HepG2 (cell line): Measurements from ENCODE around the gene ATP11A. TPM values are rescaled to one million over a fixed set of nuclear protein-coding genes. Genes with fewer than 3 reads are reported as not detected.
A peak's percentile ranks its signal among the peaks of the same experiment; 100 is the strongest.

Source experiments
- ARID5B ChIP-seq: IDR thresholded peaks from 2 replicates; pipeline ENCODE4 v1.4.0; 2020; ENCODE audit warnings: mild to moderate bottlenecking, missing genetic modification reagents
- BRF2 ChIP-seq: sonication (generic); formaldehyde crosslinking; IDR thresholded peaks from 2 replicates; pipeline ENCODE4 v1.8.1; 2022; ENCODE audit warnings: mild to moderate bottlenecking, missing genetic modification reagents
- CHD2 ChIP-seq: IDR thresholded peaks from 2 replicates; pipeline ENCODE4 v1.6.1; 2011; ENCODE audit warnings: low read depth, low read length, improper control_type of control experiment
- HNRNPL ChIP-seq: fragments of 200-400 bp; formaldehyde crosslinking; IDR thresholded peaks from 2 replicates; pipeline ENCODE4 v1.6.1; 2017; ENCODE audit warnings: mild to moderate bottlenecking, low read depth, low read length
- IRX3 ChIP-seq: sonication (generic); formaldehyde crosslinking; IDR thresholded peaks from 2 replicates; pipeline ENCODE4 v1.8.1; 2023; ENCODE audit warnings: mild to moderate bottlenecking, low read depth, missing genetic modification reagents, borderline replicate concordance
- RARA ChIP-seq: IDR thresholded peaks from 2 replicates; pipeline ENCODE4 v1.6.1; 2016; ENCODE audit warnings: missing genetic modification reagents, missing compliant biosample characterization
- REXO4 ChIP-seq: sonication (generic); formaldehyde crosslinking; IDR thresholded peaks from 2 replicates; pipeline ENCODE4 v1.8.0; 2022; ENCODE audit warnings: missing genetic modification reagents, mild to moderate bottlenecking, borderline replicate concordance
- RXRB ChIP-seq: IDR thresholded peaks from 2 replicates; pipeline ENCODE4 v1.6.1; 2016; ENCODE audit warnings: borderline replicate concordance, missing genetic modification reagents, missing compliant biosample characterization
- SMAD3 ChIP-seq: sonication (generic); formaldehyde crosslinking; IDR thresholded peaks from 2 replicates; pipeline ENCODE4 v1.4.0; 2020; ENCODE audit warnings: missing genetic modification reagents
- STAG1 ChIP-seq: sonication (generic); formaldehyde crosslinking; IDR thresholded peaks from 2 replicates; pipeline ENCODE4 v1.4.0; 2020; ENCODE audit warnings: missing genetic modification reagents
- TAF1 ChIP-seq: sonication (generic); formaldehyde crosslinking; IDR thresholded peaks from 2 replicates; pipeline ENCODE4 v1.4.0; 2020; ENCODE audit warnings: missing genetic modification reagents
- THRA ChIP-seq: sonication (generic); formaldehyde crosslinking; IDR thresholded peaks from 2 replicates; pipeline ENCODE4 v1.4.0; 2020; ENCODE audit warnings: missing genetic modification reagents, borderline replicate concordance
- ZNF12 ChIP-seq: sonication (generic); formaldehyde crosslinking; IDR thresholded peaks from 2 replicates; pipeline ENCODE4 v1.5.0; 2020; ENCODE audit warnings: missing genetic modification reagents
- ZNF124 ChIP-seq: sonication (generic); formaldehyde crosslinking; IDR thresholded peaks from 2 replicates; pipeline ENCODE4 v1.4.0; 2020; ENCODE audit warnings: missing genetic modification reagents
- ZNF138 ChIP-seq: sonication (generic); formaldehyde crosslinking; IDR thresholded peaks from 2 replicates; pipeline ENCODE4 v1.5.0; 2020; ENCODE audit warnings: mild to moderate bottlenecking, low read depth, missing genetic modification reagents
- ZNF337 ChIP-seq: sonication (generic); formaldehyde crosslinking; IDR thresholded peaks from 2 replicates; pipeline ENCODE4 v1.5.1; 2020; ENCODE audit warnings: missing genetic modification reagents, low read depth, mild to moderate bottlenecking, borderline replicate concordance
- ZNF484 ChIP-seq: sonication (generic); formaldehyde crosslinking; IDR thresholded peaks from 2 replicates; pipeline ENCODE4 v1.5.1; 2020; ENCODE audit warnings: mild to moderate bottlenecking, low read depth, missing genetic modification reagents, borderline replicate concordance
- ZNF558 ChIP-seq: sonication (generic); formaldehyde crosslinking; IDR thresholded peaks from 2 replicates; pipeline ENCODE4 v1.9.0; 2022; ENCODE audit warnings: mild to moderate bottlenecking, missing genetic modification reagents, borderline replicate concordance
- ZNF746 ChIP-seq: sonication (generic); formaldehyde crosslinking; IDR thresholded peaks from 2 replicates; pipeline ENCODE4 v1.8.0; 2022; ENCODE audit warnings: mild to moderate bottlenecking, missing genetic modification reagents
- ZSCAN29 ChIP-seq: sonication (generic); formaldehyde crosslinking; conservative IDR thresholded peaks from 2 replicates; pipeline ENCODE4 v1.4.0; 2020; ENCODE audit warnings: mild to moderate bottlenecking, missing genetic modification reagents
- polyA plus RNA-seq, 8 experiments: library from polyadenylated mRNA; depleted of rRNA in 3 of 8; stranded (reverse) in 7 of 8; unstranded in 1 of 8; fragments of >200 nt; fragmentation: Illumina TruSeq in 4 of 8; extraction: Trizol in 4 of 8; gene quantifications; 2 replicates each; pipeline versions ENCODE4 v1.2.1 to v1.2.3, GENCODE V29; 2011 to 2016; ENCODE audit warnings: low read depth in 4 of 8, missing spikeins in 1 of 8, mixed read lengths in 1 of 8; ENCODE audit not compliant: insufficient read depth in 1 of 8
- total RNA-seq, 5 experiments: library from RNA; depleted of rRNA; stranded (reverse); fragments of >200 nt; fragmentation: Illumina TruSeq; extraction: Trizol; gene quantifications; 2 replicates each; pipeline ENCODE4 v1.2.3, GENCODE V29; 2016; ENCODE audit warnings: low read depth in 1 of 5
- TF ChIP-seq, protein P1 (sequence below): sonication (generic); formaldehyde crosslinking; IDR thresholded peaks from 2 replicates; pipeline ENCODE4 v1.8.1; 2023; ENCODE audit warnings: missing genetic modification reagents, inconsistent platforms, borderline replicate concordance
- TF ChIP-seq, protein P2 (sequence below): sonication (generic); formaldehyde crosslinking; IDR thresholded peaks from 2 replicates; pipeline ENCODE4 v1.4.0; 2020; ENCODE audit warnings: missing genetic modification reagents, borderline replicate concordance

Gene ATP11A
- total and polyA plus RNA-seq, 2 of the 13 experiments (the other 11 are each of a cell fraction or from before 2014, with no cell fraction given) = 18.4 to 20.1 TPM

- TF ChIP-seq ARID5B (CRISPR knock-in tag) (no peak), ZNF138 (no peak), ZNF12 (CRISPR knock-in tag) (no peak), RARA (CRISPR knock-in tag) (peak; percentile 47; the same call in 1 of the 2 replicates), IRX3 (CRISPR knock-in tag) (no peak), ZNF337 (CRISPR knock-in tag) (no peak), BRF2 (no peak), ZSCAN29 (no peak), ZNF746 (CRISPR knock-in tag) (no peak), REXO4 (CRISPR knock-in tag) (no peak), THRA (CRISPR knock-in tag) (peak; percentile 98), TAF1 (CRISPR knock-in tag) (no peak), SMAD3 (CRISPR knock-in tag) (no peak), HNRNPL (no peak), CHD2 (no peak), STAG1 (CRISPR knock-in tag) (no peak), ZNF484 (no peak), ZNF558 (CRISPR knock-in tag) (no peak), RXRB (CRISPR knock-in tag) (peak; percentile 96), ZNF124 (CRISPR knock-in tag) (no peak)
- TF ChIP-seq, protein P1, sequence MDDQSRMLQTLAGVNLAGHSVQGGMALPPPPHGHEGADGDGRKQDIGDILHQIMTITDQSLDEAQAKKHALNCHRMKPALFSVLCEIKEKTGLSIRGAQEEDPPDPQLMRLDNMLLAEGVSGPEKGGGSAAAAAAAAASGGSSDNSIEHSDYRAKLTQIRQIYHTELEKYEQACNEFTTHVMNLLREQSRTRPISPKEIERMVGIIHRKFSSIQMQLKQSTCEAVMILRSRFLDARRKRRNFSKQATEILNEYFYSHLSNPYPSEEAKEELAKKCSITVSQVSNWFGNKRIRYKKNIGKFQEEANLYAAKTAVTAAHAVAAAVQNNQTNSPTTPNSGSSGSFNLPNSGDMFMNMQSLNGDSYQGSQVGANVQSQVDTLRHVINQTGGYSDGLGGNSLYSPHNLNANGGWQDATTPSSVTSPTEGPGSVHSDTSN (CRISPR knock-in tag) = no peak
- TF ChIP-seq, protein P2, sequence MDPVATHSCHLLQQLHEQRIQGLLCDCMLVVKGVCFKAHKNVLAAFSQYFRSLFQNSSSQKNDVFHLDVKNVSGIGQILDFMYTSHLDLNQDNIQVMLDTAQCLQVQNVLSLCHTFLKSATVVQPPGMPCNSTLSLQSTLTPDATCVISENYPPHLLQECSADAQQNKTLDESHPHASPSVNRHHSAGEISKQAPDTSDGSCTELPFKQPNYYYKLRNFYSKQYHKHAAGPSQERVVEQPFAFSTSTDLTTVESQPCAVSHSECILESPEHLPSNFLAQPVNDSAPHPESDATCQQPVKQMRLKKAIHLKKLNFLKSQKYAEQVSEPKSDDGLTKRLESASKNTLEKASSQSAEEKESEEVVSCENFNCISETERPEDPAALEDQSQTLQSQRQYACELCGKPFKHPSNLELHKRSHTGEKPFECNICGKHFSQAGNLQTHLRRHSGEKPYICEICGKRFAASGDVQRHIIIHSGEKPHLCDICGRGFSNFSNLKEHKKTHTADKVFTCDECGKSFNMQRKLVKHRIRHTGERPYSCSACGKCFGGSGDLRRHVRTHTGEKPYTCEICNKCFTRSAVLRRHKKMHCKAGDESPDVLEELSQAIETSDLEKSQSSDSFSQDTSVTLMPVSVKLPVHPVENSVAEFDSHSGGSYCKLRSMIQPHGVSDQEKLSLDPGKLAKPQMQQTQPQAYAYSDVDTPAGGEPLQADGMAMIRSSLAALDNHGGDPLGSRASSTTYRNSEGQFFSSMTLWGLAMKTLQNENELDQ (CRISPR knock-in tag) = no peak
Measured at GRCh38 chr13:112917737-112918136, 227.9 kb downstream of the ATP11A start (continued).
